IgD-negative memory B cell (primary cell): ENCODE data around the gene SF1. TPM values are rescaled to one million over a fixed set of nuclear protein-coding genes. Genes with fewer than 3 reads are reported as not detected.

Experiments
- H3K27ac Mint-ChIP-seq, 3 donors: one replicate each; pipeline ENCODE4 v1.8.0; 2020 to 2022; ENCODE audit warnings: mild to moderate bottlenecking in 3 of 3, mixed read lengths in 3 of 3, moderate library complexity in 1 of 3
- H3K27me3 Mint-ChIP-seq: one replicate; pipeline ENCODE4 v1.8.0; 2021; ENCODE audit warnings: mixed read lengths
- H3K36me3 Mint-ChIP-seq: one replicate; pipeline ENCODE4 v1.8.0; 2020; ENCODE audit warnings: mild to moderate bottlenecking, mixed read lengths
- H3K4me1 Mint-ChIP-seq, 3 donors: one replicate each; pipeline ENCODE4 v1.8.0; 2020 to 2022; ENCODE audit warnings: mixed read lengths in 3 of 3, mild to moderate bottlenecking in 1 of 3
- H3K4me3 Mint-ChIP-seq, 4 donors: one replicate each; pipeline ENCODE4 v1.8.0; 2020 to 2022; ENCODE audit warnings: mild to moderate bottlenecking in 4 of 4, mixed read lengths in 4 of 4, moderate library complexity in 3 of 4
- H3K9me3 Mint-ChIP-seq, 3 donors: one replicate each; pipeline ENCODE4 v1.8.0; 2020 to 2021; ENCODE audit warnings: mixed read lengths in 3 of 3, mild to moderate bottlenecking in 1 of 3
- polyA plus RNA-seq: library from polyadenylated mRNA; unstranded; fragments of 300-500 nt; fragmentation: Illumina TruSeq; gene quantifications from one replicate; pipeline ENCODE4 v1.2.3, GENCODE V29; 2021

SF1 gene
- polyA plus RNA-seq, 1 donor from 2014 or later: 170 TPM

- Mint-ChIP-seq H3K9me3 (no peaks in the 10 kb centered on the region), H3K4me3 (peak overlapping the region in 1 of 4 donors; percentile 17), H3K27me3 (peaks cover 1% of the 10 kb centered on the region), H3K36me3 (peaks cover 5% of the 10 kb centered on the region), H3K4me1 (peaks cover 7 to 19% (median 15%) of the 10 kb centered on the region in 3 donors), H3K27ac (peak overlapping the region in 1 of 3 donors; percentile 31)
Measured at GRCh38 chr11:64726211-64726641, 52.1 kb downstream of the SF1 start.

- H3K27ac Mint-ChIP-seq: peak overlapping the region in 2 of 3 donors; percentile 31 to 33
- peaks cover 7 to 16% (median 15%) of the 10 kb centered on the region in 3 donors for H3K4me1 Mint-ChIP-seq
- no peaks in the 10 kb centered on the region for H3K9me3 Mint-ChIP-seq
- H3K4me3 Mint-ChIP-seq: peak overlapping the region in 3 of 4 donors; percentile 39 to 67 (median 57)
- peaks cover 5% of the 10 kb centered on the region for H3K36me3 Mint-ChIP-seq
- peaks cover 12% of the 10 kb centered on the region for H3K27me3 Mint-ChIP-seq
Measured at GRCh38 chr11:64724863-64725532, 53.3 kb downstream of the SF1 start.

DNA sequence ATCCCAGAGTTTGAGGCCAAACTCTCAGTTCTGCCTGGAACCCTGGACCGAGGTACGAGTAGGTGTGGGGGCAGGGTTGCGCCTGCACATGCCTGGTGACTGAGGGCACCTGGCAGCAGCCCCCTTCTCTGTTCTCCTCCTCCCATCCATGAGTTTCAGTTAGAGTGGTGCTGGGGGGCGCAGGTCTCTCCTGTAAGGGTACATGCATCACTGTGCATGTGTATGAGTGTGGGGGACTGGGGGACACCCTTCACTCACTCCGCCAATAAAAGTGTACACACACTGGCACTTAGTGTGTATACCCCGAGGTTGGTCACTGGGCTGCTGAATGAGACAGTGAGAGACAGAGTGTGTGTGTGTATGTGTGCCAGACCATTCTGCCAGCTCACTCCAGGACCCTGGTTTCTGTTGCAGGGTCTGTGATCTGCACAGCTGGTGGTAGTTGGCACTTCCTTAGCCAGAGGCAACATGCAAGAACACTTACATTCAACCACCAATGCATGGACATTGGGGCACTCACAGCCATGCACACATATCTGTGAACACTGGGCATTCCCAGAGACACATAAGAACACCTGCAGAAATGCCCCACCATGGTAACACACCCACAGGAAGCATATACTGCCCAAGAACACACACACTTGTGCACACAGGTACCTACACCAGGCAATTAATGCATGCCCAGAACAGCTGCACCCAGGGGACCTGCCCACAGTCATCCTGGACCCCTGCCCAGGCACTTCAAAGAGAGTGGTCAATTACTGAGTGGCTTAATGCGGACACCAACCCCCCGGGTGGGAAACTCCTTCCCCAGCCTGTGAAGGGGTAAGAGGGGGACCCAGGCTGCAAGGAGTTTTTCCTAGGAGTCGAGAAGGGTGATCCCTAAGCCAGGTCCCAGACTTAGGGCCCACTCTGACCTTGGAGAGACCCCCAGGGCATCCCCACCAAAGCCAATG lies 54.2 kb downstream of the SF1 start:
- Mint-ChIP-seq H3K27me3 (peaks cover 20% of the 10 kb centered on the region), H3K9me3 (no peaks in the 10 kb centered on the region), H3K36me3 (peaks cover 2% of the 10 kb centered on the region), H3K4me1 (peaks cover 7 to 16% (median 15%) of the 10 kb centered on the region in 3 donors), H3K4me3 (peak overlapping the region; percentile 57 to 79 (median 76)), H3K27ac (peak overlapping the region in 2 of 3 donors; percentile 32 to 61)

- Mint-ChIP-seq H3K36me3 (peaks cover 2% of the 10 kb centered on the region), H3K27ac (peak within 1 kb of the TSS in 2 of 3 donors; percentile 32 to 61), H3K9me3 (no peaks in the 10 kb centered on the region), H3K27me3 (peaks cover 24% of the 10 kb centered on the region), H3K4me1 (peaks cover 7 to 16% (median 15%) of the 10 kb centered on the region in 3 donors), H3K4me3 (peak within 1 kb of the TSS; percentile 63 to 79 (median 76))
Measured at GRCh38 chr11:64723117-64723906, 55.0 kb downstream of the SF1 start, which contains the start of gene NRXN2. NRXN2 (minus strand) TSS chr11:64723197; CDS start chr11:64713699, 9,498 bp downstream.

GRCh38 chr11:64722141-64723065 lies 55.9 kb downstream of the SF1 start:
- no peaks in the 10 kb centered on the region for H3K9me3 Mint-ChIP-seq
- peaks cover 4% of the 10 kb centered on the region for H3K36me3 Mint-ChIP-seq
- H3K27me3 Mint-ChIP-seq: peaks cover 27% of the 10 kb centered on the region
- peaks cover 7 to 16% (median 12%) of the 10 kb centered on the region in 3 donors for H3K4me1 Mint-ChIP-seq
- peak overlapping the region in 3 of 4 donors; percentile 32 to 79 (median 54) for H3K4me3 Mint-ChIP-seq
- no peak overlapping the region for H3K27ac Mint-ChIP-seq

DNA sequence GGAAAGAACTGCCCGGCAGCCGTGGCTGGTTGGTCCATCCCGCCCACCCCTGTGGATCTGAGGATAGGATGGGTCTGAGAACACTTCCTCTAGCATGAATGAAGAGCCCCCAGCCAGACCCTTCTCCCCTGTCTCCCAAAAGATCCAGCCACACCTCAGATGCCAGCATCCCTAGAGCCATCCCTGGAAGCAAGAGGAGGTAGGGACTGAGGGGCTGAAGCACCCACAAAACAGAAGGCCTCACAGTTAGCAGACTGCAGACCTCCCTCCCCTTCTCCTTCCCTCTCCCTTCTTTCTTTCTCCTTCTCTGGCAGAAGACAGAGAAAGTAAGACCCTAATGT lies 57.0 kb downstream of the SF1 start:
- H3K4me3 Mint-ChIP-seq: peak overlapping the region in 1 of 4 donors; percentile 25
- peaks cover 2% of the 10 kb centered on the region for H3K36me3 Mint-ChIP-seq
- H3K27me3 Mint-ChIP-seq: peaks cover 36% of the 10 kb centered on the region
- peaks cover 7 to 16% (median 12%) of the 10 kb centered on the region in 3 donors for H3K4me1 Mint-ChIP-seq
- H3K27ac Mint-ChIP-seq: no peak overlapping the region
- no peaks in the 10 kb centered on the region for H3K9me3 Mint-ChIP-seq

- Mint-ChIP-seq H3K27me3 (peaks cover 41% of the 10 kb centered on the region), H3K27ac (peak overlapping the region in 2 of 3 donors; percentile 2 to 25), H3K9me3 (no peaks in the 10 kb centered on the region), H3K4me1 (peaks cover 7 to 16% (median 12%) of the 10 kb centered on the region in 3 donors), H3K4me3 (peak overlapping the region in 3 of 4 donors; percentile 21 to 61 (median 25)), H3K36me3 (peaks cover 2% of the 10 kb centered on the region)
Measured at GRCh38 chr11:64720640-64721358, 57.5 kb downstream of the SF1 start.

- peaks cover 2% of the 10 kb centered on the region for H3K36me3 Mint-ChIP-seq
- H3K4me1 Mint-ChIP-seq: peaks cover 7 to 14% (median 14%) of the 10 kb centered on the region in 3 donors
- H3K27ac Mint-ChIP-seq: peak overlapping the region in 2 of 3 donors; percentile 2 to 25
- H3K9me3 Mint-ChIP-seq: no peaks in the 10 kb centered on the region
- H3K27me3 Mint-ChIP-seq: peaks cover 47% of the 10 kb centered on the region
- H3K4me3 Mint-ChIP-seq: no peak overlapping the region
Measured at GRCh38 chr11:64720167-64720566, 58.2 kb downstream of the SF1 start.

DNA sequence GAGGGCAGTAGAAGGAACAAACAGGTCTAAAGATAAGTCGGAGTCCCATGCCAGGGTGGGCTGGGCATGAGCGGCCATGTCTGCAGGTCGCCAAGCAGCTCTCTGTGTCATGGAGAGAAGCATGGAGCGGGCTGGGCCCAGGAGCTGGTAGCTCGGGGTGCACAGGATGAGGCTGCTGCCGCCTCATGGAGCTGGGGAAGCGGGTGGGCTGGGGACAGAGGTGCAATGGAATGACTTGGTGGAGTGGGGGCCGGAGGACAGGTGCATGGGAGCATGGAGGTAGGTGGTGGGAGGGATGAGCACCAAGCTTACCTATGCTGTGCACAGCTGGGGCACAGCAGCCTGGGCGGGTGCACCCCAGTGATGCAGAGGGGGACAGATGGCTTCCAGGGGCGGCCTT lies 58.9 kb downstream of the SF1 start:
- Mint-ChIP-seq H3K27ac (no peak overlapping the region), H3K27me3 (peaks cover 53% of the 10 kb centered on the region), H3K4me1 (peaks cover 7 to 16% (median 10%) of the 10 kb centered on the region in 3 donors), H3K36me3 (peaks cover 2% of the 10 kb centered on the region), H3K4me3 (no peak overlapping the region), H3K9me3 (no peaks in the 10 kb centered on the region)

DNA sequence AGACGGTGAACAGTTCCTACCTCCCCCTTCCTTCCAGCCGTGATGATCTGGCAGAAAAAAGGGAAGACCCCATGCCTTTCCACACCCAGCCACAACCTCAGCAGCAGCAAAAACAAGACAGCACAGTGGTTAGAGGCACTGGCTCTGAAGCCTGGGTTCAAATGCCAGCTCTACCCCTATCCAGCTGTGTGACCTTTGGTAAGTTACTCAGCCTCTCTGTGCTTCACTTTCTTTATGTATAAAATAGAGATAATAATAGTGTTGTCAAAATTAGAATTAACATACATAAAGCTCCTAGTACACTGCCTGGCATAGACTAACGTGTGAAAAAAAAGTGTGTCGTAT lies 59.6 kb downstream of the SF1 start:
- peaks cover 2% of the 10 kb centered on the region for H3K36me3 Mint-ChIP-seq
- no peaks in the 10 kb centered on the region for H3K9me3 Mint-ChIP-seq
- peaks cover under 1 to 10% (median 4%) of the 10 kb centered on the region in 3 donors for H3K4me1 Mint-ChIP-seq
- H3K27ac Mint-ChIP-seq: no peak overlapping the region
- peaks cover 56% of the 10 kb centered on the region for H3K27me3 Mint-ChIP-seq
- no peak overlapping the region for H3K4me3 Mint-ChIP-seq

DNA sequence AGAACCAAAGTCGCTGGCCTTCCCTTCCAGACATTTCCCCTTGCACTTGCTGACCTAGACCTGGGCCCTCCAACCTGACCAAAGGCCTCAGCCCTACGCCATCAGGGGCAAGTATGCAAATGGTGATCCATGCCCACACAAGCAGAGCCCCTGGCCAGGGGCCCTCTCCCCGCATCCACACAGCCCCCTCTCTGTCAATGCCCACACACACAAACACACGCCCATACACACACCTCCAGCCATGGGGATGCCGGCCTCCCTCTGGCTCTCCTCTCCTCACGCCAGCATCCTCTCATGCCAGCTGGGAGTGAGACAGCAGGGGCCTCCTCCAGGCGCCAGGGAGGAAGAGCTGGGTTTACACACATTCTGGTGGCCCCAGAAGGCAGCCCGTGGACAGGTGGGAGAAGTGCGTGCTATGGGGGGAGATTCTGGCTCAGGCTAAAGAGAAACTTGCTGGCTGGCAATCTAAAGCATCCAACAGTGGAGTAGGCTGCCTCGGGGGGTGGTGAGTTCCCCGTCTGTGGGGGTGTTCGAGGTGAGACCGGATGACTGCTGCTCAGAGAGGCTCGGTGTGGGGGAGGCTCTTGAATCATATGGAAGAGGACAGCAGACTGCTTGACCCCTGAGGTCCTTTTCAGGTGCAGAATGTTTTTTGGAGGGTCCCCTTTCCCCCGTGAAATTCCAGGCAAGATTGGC lies 60.1 kb downstream of the SF1 start:
- H3K36me3 Mint-ChIP-seq: peaks cover 2% of the 10 kb centered on the region
- H3K9me3 Mint-ChIP-seq: no peaks in the 10 kb centered on the region
- peaks cover 0 to 6% (median 4%) of the 10 kb centered on the region in 3 donors for H3K4me1 Mint-ChIP-seq
- H3K4me3 Mint-ChIP-seq: no peak overlapping the region
- H3K27me3 Mint-ChIP-seq: peaks cover 56% of the 10 kb centered on the region
- no peak overlapping the region for H3K27ac Mint-ChIP-seq

- Mint-ChIP-seq H3K4me3 (no peak overlapping the region), H3K27me3 (peaks cover 56% of the 10 kb centered on the region), H3K9me3 (no peaks in the 10 kb centered on the region), H3K27ac (peak overlapping the region in 1 of 3 donors; percentile 67), H3K36me3 (peaks cover 2% of the 10 kb centered on the region), H3K4me1 (peaks cover 0 to 6% (median 4%) of the 10 kb centered on the region in 3 donors)
Measured at GRCh38 chr11:64717268-64717578, 61.1 kb downstream of the SF1 start.
